Mucosa of gallbladder (tissue), 1 donor: ENCODE measurements around the gene LAMA2. TPM values are rescaled to one million over a fixed set of nuclear protein-coding genes. Genes with fewer than 3 reads are reported as not detected.
"Not testable (repeated sequence)": the region's sequence is repeated elsewhere in the genome, so short reads cannot be mapped to it uniquely, and the experiment has no call there.

Experiments
- DNase-seq: peaks from one replicate; pipeline ENCODE4 v3.0.0-alpha.2; 2020; ENCODE audit warnings: low spot score
- total RNA-seq: library from RNA; stranded (reverse); gene quantifications from one replicate; pipeline ENCODE4 v1.2.1, GENCODE V29; 2021
- donor health status: DM: no; HTN: no; CAD: no.

The LAMA2 gene
- total RNA-seq, 1 donor from 2014 or later: 35.3 TPM

- no peak for DNase-seq
Observed at GRCh38 chr6:129008591-129008990, 125.7 kb downstream of the LAMA2 start.

- DNase-seq: no peak
Observed at GRCh38 chr6:129009851-129010250, 126.9 kb downstream of the LAMA2 start.

DNA sequence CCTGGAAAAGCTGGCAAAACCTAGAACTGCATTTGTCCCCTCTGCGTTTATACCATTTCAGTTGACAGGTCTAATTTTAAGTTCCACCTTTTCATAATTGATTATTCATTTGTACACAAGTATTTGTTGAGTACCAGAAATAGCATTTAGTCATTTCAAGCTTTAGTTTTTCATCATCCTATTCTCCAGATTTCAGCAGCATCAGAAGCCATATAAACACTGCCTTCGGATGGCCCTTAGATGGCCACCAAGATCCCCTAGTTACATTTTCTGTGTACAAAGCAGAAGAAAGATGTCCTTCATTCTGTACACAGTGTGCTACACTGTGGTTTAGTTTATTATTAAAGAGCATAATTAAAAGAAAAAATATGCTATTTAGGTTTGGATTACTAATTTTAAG lies 131.4 kb downstream of the LAMA2 start:
- no peak for DNase-seq

- DNase-seq: no peak
Observed at GRCh38 chr6:129015721-129016120, 132.8 kb downstream of the LAMA2 start.

- DNase-seq: no peak
Observed at GRCh38 chr6:129016844-129017243, 133.9 kb downstream of the LAMA2 start.

- DNase-seq: no peak
Observed at GRCh38 chr6:129022011-129022553, 139.1 kb downstream of the LAMA2 start.

- DNase-seq: no peak
Observed at GRCh38 chr6:129026601-129027000, 143.7 kb downstream of the LAMA2 start.

- DNase-seq: no peak
Observed at GRCh38 chr6:129029778-129030177, 146.8 kb downstream of the LAMA2 start.

DNA sequence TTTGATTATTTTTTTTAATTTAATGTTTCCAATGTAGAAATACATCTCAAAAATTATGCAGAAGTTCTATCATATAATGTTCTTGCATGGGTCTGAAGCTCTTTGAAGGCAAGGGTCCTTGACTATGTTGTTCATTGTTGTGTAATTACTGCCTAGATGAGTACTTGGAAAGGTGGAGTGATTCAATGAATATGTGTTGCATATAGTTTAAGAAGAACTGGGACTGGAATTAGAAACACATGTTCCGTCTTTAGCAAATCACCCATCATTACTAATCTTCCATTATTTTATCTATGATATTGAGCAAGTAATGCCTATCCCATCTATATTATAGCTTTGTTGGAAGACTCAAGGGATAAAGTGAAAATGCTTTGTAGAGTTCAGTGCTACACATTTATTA lies 147.3 kb downstream of the LAMA2 start:
- DNase-seq: no peak

- DNase-seq: no peak
Observed at GRCh38 chr6:129031051-129031599, 148.2 kb downstream of the LAMA2 start.

DNA sequence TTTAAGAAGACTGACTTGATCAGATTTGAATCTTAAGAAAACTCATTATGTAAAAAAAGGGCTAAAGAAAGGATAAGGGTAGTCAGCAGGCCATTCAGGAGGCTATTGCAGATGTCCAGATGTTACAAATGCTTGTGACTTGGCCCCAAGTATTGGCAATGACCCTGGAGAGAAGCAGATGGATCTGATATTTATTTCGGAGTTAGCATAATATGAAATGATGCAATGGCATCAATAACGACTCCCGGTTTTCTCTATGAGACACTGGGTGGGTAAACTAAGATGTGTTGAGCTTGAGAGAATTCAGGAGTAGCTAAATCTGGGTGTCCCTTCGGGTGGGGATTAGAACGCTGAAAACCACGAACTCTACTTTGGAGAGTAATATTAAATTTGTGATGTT lies 149.7 kb downstream of the LAMA2 start:
- no peak for DNase-seq

- DNase-seq: no peak
Observed at GRCh38 chr6:129033180-129033579, 150.2 kb downstream of the LAMA2 start.

- DNase-seq: no peak
Observed at GRCh38 chr6:129033581-129033980, 150.6 kb downstream of the LAMA2 start.

DNA sequence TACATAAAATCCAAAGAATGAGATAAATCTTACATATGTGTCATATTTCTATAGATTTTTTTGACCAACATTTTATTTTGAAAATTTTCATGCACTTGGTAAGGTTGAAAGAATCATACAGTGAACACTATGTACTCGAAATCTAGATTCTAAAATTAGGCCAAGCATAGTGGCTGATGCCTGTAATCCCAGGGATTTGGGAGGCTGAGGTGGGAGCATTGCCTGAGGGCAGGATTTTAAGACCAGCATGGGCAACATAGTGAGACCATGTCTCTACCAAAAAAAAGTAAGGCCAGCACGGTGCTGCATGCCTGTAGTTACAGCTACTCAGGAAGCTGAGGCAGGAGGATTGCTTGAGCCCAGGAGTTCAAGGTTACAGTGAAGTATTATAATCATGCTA lies 158.6 kb downstream of the LAMA2 start:
- DNase-seq: no peak

DNA sequence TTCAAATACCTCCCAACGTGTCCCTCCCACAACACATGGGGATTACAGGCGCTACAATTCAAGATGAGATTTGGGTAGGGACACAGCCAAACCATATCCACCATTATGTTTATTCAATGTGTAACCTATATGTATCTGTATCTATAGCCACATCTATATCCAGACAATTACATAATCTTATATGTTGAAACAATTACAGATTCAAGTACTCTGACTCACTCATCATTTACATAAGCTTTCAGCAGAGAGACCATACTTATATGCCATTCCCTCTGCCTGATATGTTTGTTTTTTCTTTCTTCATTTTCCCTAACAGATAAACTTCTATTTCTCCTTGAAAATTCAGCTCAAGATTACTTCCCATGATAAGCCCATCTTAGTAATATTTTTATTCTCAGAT lies 163.6 kb downstream of the LAMA2 start:
- no peak for DNase-seq

GRCh38 chr6:129047834-129048233 lies 164.9 kb downstream of the LAMA2 start:
- no peak for DNase-seq

GRCh38 chr6:129050086-129050485 lies 167.1 kb downstream of the LAMA2 start:
- no peak for DNase-seq

DNA sequence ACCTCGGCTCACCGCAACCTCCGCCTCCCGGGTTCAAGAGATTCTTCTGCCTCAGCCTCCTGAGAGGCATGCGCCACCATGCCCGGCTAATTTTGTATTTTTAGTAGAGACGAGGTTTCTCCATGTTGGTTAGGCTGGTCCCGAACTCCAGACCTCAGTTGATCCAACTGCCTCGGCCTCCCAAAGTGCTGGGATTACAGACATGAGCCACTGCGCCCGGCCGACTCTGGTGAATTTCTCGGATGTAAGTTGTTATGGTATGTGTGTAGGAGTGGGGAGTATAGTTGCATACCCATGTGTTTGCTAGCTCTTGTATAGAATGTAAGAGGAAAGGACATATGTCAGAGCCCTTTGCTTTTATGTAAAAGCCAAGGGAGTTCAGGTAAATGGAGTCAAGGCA lies 170.2 kb downstream of the LAMA2 start:
- DNase-seq: not testable (repeated sequence)

GRCh38 chr6:129055796-129056195 lies 172.9 kb downstream of the LAMA2 start:
- DNase-seq: no peak

DNA sequence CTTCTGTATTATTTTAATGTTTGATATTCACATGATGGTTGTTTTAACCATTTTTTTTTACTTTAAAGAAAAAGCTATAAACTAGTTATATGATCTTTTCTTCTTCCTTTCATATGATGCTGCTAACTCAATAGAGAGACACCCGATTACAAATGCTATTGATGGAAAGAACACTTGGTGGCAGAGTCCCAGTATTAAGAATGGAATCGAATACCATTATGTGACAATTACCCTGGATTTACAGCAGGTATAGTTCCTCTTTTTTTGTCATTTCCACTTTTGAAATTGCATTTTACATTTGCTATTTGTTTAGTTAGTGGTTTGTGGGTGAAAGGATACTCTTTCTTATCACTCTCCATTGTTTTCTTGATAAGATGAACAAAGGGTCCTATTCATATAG lies 176.7 kb downstream of the LAMA2 start:
- no peak for DNase-seq

DNA sequence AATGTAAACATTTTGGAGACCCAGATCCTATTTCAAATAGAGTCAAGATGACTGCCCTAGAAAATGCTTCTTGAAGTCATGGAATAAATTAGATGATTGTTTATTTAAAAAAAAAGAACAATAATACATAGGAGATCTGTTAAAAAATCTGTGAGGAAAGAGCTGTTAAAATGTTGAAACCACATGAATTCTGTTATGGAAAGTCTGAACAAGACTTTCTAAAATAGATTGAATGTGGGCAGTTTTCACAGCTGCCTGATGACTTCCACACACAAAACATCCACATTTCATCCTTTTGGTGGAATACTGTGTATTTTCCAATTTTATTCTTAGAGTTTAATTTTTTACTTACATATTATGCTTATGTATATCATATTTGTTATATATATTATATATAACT lies 186.1 kb downstream of the LAMA2 start:
- no peak for DNase-seq

GRCh38 chr6:129073051-129073450 lies 190.1 kb downstream of the LAMA2 start:
- DNase-seq: no peak

DNA sequence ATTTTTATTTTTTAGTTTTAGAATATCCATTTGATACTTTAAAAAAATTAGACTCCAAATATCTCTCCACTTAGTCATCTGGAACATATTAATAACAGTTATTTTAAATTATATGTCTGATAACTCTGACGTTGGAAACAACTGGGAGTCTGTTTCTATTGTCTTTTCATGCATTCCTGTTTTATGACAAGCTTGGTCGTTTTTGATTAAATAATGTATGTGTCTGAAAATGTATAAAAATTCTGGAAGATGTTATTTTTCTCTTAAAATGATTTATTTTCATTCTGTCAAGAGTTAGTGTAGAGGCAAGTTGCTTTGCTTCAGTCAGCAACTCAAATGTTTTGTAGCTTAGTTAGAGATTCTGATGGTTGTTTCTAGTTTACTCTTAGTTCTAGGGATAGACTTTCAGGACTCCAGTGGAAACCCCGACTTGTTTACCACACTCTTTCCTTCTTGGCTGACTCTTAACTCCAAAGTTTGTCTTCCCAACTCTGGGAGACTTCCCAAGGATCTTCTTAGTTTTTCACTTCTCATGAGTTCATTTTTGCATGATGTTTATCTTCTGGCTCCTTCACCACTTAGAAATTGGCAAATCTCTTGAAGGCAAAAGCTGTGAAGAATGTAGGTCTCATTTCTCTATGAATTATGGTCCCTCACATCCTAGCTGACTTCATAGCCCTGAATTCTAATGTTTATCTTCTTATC lies 190.9 kb downstream of the LAMA2 start:
- DNase-seq: no peak

- DNase-seq: no peak
Observed at GRCh38 chr6:129084406-129084805, 201.5 kb downstream of the LAMA2 start.
